Measurements from ENCODE around the gene FAIM2. TPM values are rescaled to one million over a fixed set of nuclear protein-coding genes. Genes with fewer than 3 reads are reported as not detected.

The FAIM2 gene
- total RNA-seq, 1 donor from 2014 or later = 0.18 TPM

- no peak for DNase-seq (ENCODE audit: low read depth)
- Histone ChIP-seq H3K4me2 (ENCODE audit: low read length) (no peak overlapping the region), H3K9ac (ENCODE audit: low read length) (no peak overlapping the region), H3K79me2 (ENCODE audit: insufficient read depth, low read length) (no peaks in the 10 kb centered on the region), H3K9me3 (ENCODE audit: insufficient read depth, low read depth, low read length) (no peaks in the 10 kb centered on the region), H4K20me1 (ENCODE audit: insufficient read depth, low read length) (no peaks in the 10 kb centered on the region), H3K4me1 (ENCODE audit: insufficient read depth, low read length) (no peaks in the 10 kb centered on the region), H3K27me3 (ENCODE audit: insufficient read depth, low read length) (peaks cover 17% of the 10 kb centered on the region), H3K4me3 (ENCODE audit: insufficient read depth, low read depth, low read length) (no peak overlapping the region), H2AFZ (ENCODE audit: low read depth, low read length) (no peak overlapping the region), H3K36me3 (ENCODE audit: insufficient read depth, low read length) (no peaks in the 10 kb centered on the region), H3K27ac (ENCODE audit: low read depth, low read length) (no peak overlapping the region)
- FAIRE-seq = no peak
- H3K36me3 Mint-ChIP-seq (ENCODE audit: low read depth, unreplicated experiment) = no peaks in the 10 kb centered on the region
- no peaks in the 10 kb centered on the region for H3K4me1 Mint-ChIP-seq (ENCODE audit: low read depth, unreplicated experiment)
- TF ChIP-seq CTCF (IDR thresholded peaks at IDR 0.05; ENCODE audit: insufficient read depth, low read depth, low read length) (no peak), EZH2 (IDR thresholded peaks at IDR 0.05; ENCODE audit: insufficient read depth, low read length) (no peak)
- peaks cover 62% of the 10 kb centered on the region for H3K27me3 Mint-ChIP-seq (ENCODE audit: low read depth, unreplicated experiment)
- H3K9me3 Mint-ChIP-seq (ENCODE audit: unreplicated experiment) = peaks cover 2% of the 10 kb centered on the region
- H3K27ac Mint-ChIP-seq (ENCODE audit: unreplicated experiment) = no peak overlapping the region
- no peak overlapping the region for H3K4me3 Mint-ChIP-seq (ENCODE audit: unreplicated experiment)
These were observed 15.1 kb downstream of the FAIM2 start for GRCh38 chr12:49888461-49889151.

- FAIRE-seq (no peak), DNase-seq (ENCODE audit: low read depth) (no peak)
- H3K27ac Mint-ChIP-seq (ENCODE audit: unreplicated experiment) = no peak overlapping the region
- Histone ChIP-seq H3K4me3 (ENCODE audit: insufficient read depth, low read depth, low read length) (no peak overlapping the region), H3K27me3 (ENCODE audit: insufficient read depth, low read length) (peaks cover 20% of the 10 kb centered on the region), H3K9ac (ENCODE audit: low read length) (no peak overlapping the region), H3K36me3 (ENCODE audit: insufficient read depth, low read length) (no peaks in the 10 kb centered on the region), H4K20me1 (ENCODE audit: insufficient read depth, low read length) (no peaks in the 10 kb centered on the region), H3K79me2 (ENCODE audit: insufficient read depth, low read length) (no peaks in the 10 kb centered on the region), H3K4me2 (ENCODE audit: low read length) (no peak overlapping the region), H2AFZ (ENCODE audit: low read depth, low read length) (no peak overlapping the region), H3K4me1 (ENCODE audit: insufficient read depth, low read length) (no peaks in the 10 kb centered on the region), H3K9me3 (ENCODE audit: insufficient read depth, low read depth, low read length) (no peaks in the 10 kb centered on the region), H3K27ac (ENCODE audit: low read depth, low read length) (no peak overlapping the region)
- H3K36me3 Mint-ChIP-seq (ENCODE audit: low read depth, unreplicated experiment) = no peaks in the 10 kb centered on the region
- H3K4me1 Mint-ChIP-seq (ENCODE audit: low read depth, unreplicated experiment) = peaks cover 6% of the 10 kb centered on the region
- H3K27me3 Mint-ChIP-seq (ENCODE audit: low read depth, unreplicated experiment) = peaks cover 62% of the 10 kb centered on the region
- TF ChIP-seq CTCF (IDR thresholded peaks at IDR 0.05; ENCODE audit: insufficient read depth, low read depth, low read length) (no peak), EZH2 (IDR thresholded peaks at IDR 0.05; ENCODE audit: insufficient read depth, low read length) (no peak)
- peaks cover 2% of the 10 kb centered on the region for H3K9me3 Mint-ChIP-seq (ENCODE audit: unreplicated experiment)
- no peak overlapping the region for H3K4me3 Mint-ChIP-seq (ENCODE audit: unreplicated experiment)
These were observed 15.9 kb downstream of the FAIM2 start for GRCh38 chr12:49887536-49888401.
